Measurements from ENCODE around the gene RPS18.
"Not testable (repeated sequence)": the region's sequence is repeated elsewhere in the genome, so short reads cannot be mapped to it uniquely, and the experiment has no call there.

The RPS18 gene

DNA sequence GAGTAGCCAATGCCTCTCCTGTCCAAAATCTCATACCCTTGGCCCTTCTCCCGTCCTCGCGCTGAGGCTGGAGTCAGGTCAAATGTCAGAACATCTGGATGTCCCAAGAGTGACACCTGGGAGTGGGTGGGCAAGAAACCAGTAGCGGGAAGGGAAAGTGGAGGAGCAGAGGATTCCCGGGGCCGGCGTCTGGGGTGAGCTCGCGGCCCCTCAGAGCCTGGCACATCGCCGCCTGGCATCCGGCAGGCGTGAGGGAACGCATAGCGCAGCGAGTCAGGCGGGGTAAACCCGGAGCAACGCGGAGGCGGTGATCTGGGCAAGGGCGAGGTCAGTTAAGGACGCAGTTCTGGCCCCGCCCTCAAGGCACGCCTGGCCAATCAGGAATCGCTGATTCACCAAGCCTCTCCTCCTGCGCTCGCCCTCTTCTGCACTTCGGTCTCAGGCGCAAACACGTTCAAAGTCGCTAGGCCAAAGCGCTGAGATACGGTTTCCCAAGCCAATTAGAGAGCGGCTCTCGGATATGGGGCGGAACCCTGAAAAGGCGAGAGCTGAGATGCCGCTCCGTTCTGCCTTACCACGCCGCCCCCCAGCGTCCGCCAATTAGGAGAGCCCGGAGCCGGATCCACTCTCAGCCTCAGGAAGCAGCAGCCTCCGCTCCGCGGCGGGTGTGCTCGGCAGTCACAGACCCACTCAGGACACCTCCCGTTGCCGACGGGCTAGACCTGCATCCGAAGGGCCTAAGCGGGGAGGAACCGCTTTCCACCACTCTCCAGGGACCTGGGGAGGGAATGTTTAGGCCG lies 22.7 kb upstream of the RPS18 start:
- Histone ChIP-seq H3K27ac (ENCODE audit: low read depth, low read length) (peak overlapping the region; percentile 82; the same call in 1 of the 2 replicates), H3K9me3 (ENCODE audit: insufficient read depth, low read depth, low read length) (no peaks in the 10 kb centered on the region), H3K9ac (ENCODE audit: low read depth, low read length) (peak overlapping the region; percentile 78), H3K36me3 (ENCODE audit: insufficient read depth, low read length) (peaks cover 14% of the 10 kb centered on the region), H3K4me1 (ENCODE audit: insufficient read depth, low read length) (peaks cover 6% of the 10 kb centered on the region; the same call in 1 of the 2 replicates), H3K27me3 (ENCODE audit: insufficient read depth, low read length) (peaks cover 34% of the 10 kb centered on the region), H3K4me3 (ENCODE audit: low read length) (peak overlapping the region; percentile 77)
- WGBS: under 1% methylated on average over 58 of the region's 58 CpGs

DNA sequence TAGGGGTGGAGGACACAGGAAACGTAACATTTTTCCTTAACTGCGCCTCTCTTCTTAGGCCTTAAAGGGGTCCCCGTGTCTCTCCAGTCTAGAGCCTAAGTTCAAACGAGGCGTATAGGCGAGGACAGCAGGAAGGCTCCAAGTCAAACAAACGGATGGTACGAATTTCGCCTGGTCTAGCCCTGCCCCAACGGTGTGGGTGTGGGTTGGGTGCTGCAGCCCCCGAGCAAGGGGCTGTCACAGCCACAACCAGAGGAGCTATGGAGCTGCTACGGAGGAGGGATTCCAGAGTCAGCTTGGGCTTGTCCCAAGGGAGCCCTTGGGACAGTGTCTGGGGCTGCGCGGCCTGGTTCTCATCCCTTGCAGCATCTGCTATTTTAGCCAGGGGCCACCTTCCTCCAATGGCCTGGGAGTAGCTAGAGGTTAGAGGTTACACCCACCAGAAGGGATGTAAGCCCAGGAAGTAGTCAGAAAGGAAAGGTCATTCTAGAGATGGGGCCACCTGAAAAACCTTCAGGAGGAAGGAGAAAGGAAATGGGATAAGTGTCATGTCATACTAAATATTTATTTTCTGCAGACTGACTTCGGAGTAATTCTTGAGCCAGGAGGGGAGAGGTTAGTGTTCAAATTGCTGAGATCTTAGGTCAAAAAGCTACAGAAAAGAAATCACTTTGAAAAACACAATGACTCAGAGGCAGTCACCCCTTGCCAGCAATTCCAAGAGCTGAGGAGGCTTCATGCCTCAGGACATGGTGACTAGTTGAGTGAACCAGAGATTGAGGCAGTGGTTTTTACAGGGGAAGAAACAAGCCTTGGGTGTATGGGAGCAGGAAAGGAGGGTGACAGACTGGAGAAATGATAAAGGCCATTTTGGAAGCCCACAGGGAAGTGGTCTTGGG lies 21.9 kb upstream of the RPS18 start:
- peaks cover 14% of the 10 kb centered on the region for H3K36me3 ChIP-seq (ENCODE audit: insufficient read depth, low read length)
- H3K9ac ChIP-seq (ENCODE audit: low read depth, low read length): peak overlapping the region; percentile 78
- peaks cover 6% of the 10 kb centered on the region; the same call in 1 of the 2 replicates for H3K4me1 ChIP-seq (ENCODE audit: insufficient read depth, low read length)
- peak overlapping the region; percentile 82; the same call in 1 of the 2 replicates for H3K27ac ChIP-seq (ENCODE audit: low read depth, low read length)
- 45% methylated on average over 15 of the region's 15 CpGs for WGBS
- H3K4me3 ChIP-seq (ENCODE audit: low read length): peak overlapping the region; percentile 77
- peaks cover 34% of the 10 kb centered on the region for H3K27me3 ChIP-seq (ENCODE audit: insufficient read depth, low read length)
- H3K9me3 ChIP-seq (ENCODE audit: insufficient read depth, low read depth, low read length): no peaks in the 10 kb centered on the region

DNA sequence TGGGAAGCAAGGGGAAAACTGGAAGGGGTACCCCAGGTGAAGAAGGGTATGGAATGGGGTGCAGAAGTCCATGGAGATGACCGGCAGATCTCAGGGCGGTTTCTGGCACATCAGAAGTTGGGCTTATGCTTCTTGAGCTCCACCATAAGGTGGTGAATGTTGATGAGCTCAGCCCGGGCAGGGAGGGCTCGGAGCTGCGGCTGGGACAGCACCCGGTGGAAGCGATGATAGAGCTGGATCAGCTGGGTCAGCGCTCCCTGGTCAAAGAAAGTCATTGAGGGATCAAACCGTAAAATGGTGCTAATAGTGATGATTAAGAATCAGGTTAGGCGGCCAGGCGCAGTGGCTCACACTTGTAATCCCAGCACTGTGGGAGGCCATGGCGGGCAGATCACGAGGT lies 21.1 kb upstream of the RPS18 start:
- H3K4me1 ChIP-seq (ENCODE audit: insufficient read depth, low read length): peaks cover 6% of the 10 kb centered on the region; the same call in 1 of the 2 replicates
- H3K9me3 ChIP-seq (ENCODE audit: insufficient read depth, low read depth, low read length): no peaks in the 10 kb centered on the region
- H3K9ac ChIP-seq (ENCODE audit: low read depth, low read length): no peak overlapping the region
- peaks cover 14% of the 10 kb centered on the region for H3K36me3 ChIP-seq (ENCODE audit: insufficient read depth, low read length)
- no peak overlapping the region for H3K27ac ChIP-seq (ENCODE audit: low read depth, low read length)
- H3K27me3 ChIP-seq (ENCODE audit: insufficient read depth, low read length): peaks cover 30% of the 10 kb centered on the region
- H3K4me3 ChIP-seq (ENCODE audit: low read length): no peak overlapping the region
- WGBS: 94% methylated on average over 13 of the region's 13 CpGs

DNA sequence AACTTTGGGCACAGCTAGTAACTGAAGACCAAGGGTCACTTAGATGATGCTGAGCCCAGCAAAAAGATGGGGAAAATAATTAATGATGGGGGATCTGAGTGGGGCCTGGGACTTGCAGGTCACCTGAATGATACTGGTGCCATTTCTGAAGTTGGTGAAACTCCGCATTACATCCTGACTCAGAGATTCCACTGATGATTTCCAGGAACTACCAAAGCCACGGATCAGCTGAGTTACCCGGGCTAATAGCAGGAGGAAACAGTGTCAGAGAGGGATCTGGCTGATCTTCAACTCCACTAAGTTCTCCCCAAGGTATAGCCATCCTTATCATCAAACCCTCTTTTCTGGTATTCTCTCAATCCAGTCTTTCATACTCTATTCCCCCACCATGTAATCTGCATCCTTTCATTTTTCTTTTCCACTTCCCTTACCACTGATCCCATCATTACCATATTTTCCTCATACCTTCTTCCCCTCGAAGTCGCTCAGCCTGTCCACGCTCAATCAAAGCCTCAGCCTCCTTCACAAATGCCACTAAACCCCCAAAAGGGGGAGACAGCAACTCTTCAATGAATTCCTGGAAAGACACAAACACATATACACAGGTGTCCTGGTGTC lies 20.4 kb upstream of the RPS18 start:
- Histone ChIP-seq H3K4me3 (ENCODE audit: low read length) (no peak overlapping the region), H3K9ac (ENCODE audit: low read depth, low read length) (no peak overlapping the region), H3K27me3 (ENCODE audit: insufficient read depth, low read length) (peaks cover 23% of the 10 kb centered on the region), H3K36me3 (ENCODE audit: insufficient read depth, low read length) (peaks cover 14% of the 10 kb centered on the region), H3K9me3 (ENCODE audit: insufficient read depth, low read depth, low read length) (no peaks in the 10 kb centered on the region), H3K4me1 (ENCODE audit: insufficient read depth, low read length) (peaks cover 6% of the 10 kb centered on the region; the same call in 1 of the 2 replicates), H3K27ac (ENCODE audit: low read depth, low read length) (no peak overlapping the region)
- 94% methylated on average over 6 of the region's 6 CpGs for WGBS

DNA sequence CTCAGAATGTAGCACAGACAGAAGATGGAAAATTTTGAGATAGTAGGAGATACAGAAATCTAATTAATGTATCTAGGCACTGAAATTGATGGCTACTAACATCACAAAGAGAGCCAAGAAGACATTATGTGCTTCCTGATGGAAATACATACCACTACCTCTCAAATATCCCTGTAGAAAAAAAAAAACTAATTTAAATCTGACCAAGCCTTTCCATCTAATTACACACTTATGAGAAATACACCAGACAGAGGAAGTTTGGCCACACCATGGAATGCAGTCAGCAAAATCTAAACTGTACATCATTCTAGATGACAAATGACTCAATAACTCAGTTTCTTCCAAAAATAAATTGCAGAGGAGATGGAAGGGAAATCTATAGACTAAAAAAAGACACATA lies 19.1 kb upstream of the RPS18 start:
- peaks cover 22% of the 10 kb centered on the region for H3K36me3 ChIP-seq (ENCODE audit: insufficient read depth, low read length)
- no peaks in the 10 kb centered on the region; the same call in 1 of the 2 replicates for H3K9me3 ChIP-seq (ENCODE audit: insufficient read depth, low read depth, low read length)
- H3K4me3 ChIP-seq (ENCODE audit: low read length): no peak overlapping the region
- H3K27ac ChIP-seq (ENCODE audit: low read depth, low read length): no peak overlapping the region
- no peak overlapping the region for H3K9ac ChIP-seq (ENCODE audit: low read depth, low read length)
- H3K27me3 ChIP-seq (ENCODE audit: insufficient read depth, low read length): peaks cover 10% of the 10 kb centered on the region
- H3K4me1 ChIP-seq (ENCODE audit: insufficient read depth, low read length): peaks cover 6% of the 10 kb centered on the region; the same call in 1 of the 2 replicates

DNA sequence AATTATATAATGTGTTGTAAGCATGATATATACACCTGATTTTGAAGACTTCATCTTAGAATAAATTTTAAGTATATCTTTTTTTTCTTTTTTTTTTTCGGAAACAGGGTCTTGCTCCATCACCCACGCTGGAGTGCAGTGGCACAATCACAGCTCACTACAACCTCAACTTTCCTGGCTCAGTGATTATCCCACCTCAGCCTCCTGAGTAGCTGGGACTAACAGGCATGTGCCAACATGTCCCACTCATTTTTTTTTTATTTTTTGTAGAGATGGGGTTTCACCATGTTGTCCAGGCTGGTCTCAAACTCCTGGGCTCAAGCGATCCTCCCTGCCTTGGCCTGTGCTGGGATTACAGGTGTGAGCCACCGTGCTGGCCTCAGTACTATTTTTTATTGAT lies 17.3 kb upstream of the RPS18 start:
- WGBS: 96% methylated on average over 4 of the region's 4 CpGs

DNA sequence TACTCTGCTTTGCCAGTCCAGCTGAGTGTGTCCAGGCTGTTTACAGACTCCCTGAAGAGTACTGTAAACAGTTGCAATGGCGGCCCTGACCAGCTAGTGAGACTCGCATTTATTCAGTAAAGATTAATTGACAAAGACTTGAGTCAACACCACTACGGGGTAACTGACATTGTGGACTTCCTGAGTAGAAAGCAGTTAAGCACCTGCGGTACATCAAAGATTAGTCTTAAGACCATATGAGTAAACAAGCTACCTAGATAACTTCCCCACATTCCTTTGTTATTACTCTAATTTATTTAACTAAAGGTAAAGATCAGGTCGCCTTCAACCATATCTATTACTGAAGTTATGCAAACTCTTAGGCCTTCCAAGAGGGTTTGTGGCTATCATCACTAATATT lies 12.8 kb upstream of the RPS18 start:
- H3K4me3 ChIP-seq (ENCODE audit: low read length): no peak overlapping the region
- H3K36me3 ChIP-seq (ENCODE audit: insufficient read depth, low read length): peaks cover 38% of the 10 kb centered on the region
- no peak overlapping the region for H3K9ac ChIP-seq (ENCODE audit: low read depth, low read length)
- H3K27me3 ChIP-seq (ENCODE audit: insufficient read depth, low read length): no peaks in the 10 kb centered on the region
- WGBS: 92% methylated on average over 5 of the region's 5 CpGs
- H3K4me1 ChIP-seq (ENCODE audit: insufficient read depth, low read length): no peaks in the 10 kb centered on the region
- H3K9me3 ChIP-seq (ENCODE audit: insufficient read depth, low read depth, low read length): no peaks in the 10 kb centered on the region; the same call in 1 of the 2 replicates
- no peak overlapping the region for H3K27ac ChIP-seq (ENCODE audit: low read depth, low read length)

More for the DNA sequence above, 17.3 kb upstream of the RPS18 start:
- Histone ChIP-seq H3K27ac (ENCODE audit: low read depth, low read length) (no peak overlapping the region), H3K4me3 (ENCODE audit: low read length) (no peak overlapping the region), H3K4me1 (ENCODE audit: insufficient read depth, low read length) (peaks cover 5% of the 10 kb centered on the region; the same call in 1 of the 2 replicates), H3K9me3 (ENCODE audit: insufficient read depth, low read depth, low read length) (no peaks in the 10 kb centered on the region; the same call in 1 of the 2 replicates), H3K36me3 (ENCODE audit: insufficient read depth, low read length) (peaks cover 24% of the 10 kb centered on the region), H3K27me3 (ENCODE audit: insufficient read depth, low read length) (no peaks in the 10 kb centered on the region), H3K9ac (ENCODE audit: low read depth, low read length) (no peak overlapping the region)

DNA sequence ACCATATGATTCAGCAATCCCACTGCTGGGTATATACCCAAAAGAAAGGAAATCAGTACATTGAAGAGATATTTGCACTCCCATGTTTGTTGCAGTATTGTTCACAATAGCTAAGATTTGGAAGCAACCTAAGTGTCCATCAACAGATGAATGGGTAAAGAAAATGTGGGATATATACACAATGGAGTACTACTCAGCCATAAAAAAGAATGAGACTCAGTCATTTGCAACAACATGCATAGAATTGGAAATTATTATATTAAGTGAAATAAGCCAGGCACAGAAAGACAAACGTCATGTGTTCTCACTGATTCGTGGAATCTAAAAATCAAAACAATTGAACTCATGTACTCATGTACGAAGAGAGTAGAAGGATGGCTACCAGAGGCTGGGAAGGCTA lies 9.4 kb upstream of the RPS18 start:
- not testable (repeated sequence) for H3K27ac ChIP-seq (ENCODE audit: low read depth, low read length); H3K4me1 ChIP-seq (ENCODE audit: insufficient read depth, low read length); H3K4me3 ChIP-seq (ENCODE audit: low read length); H3K9ac ChIP-seq (ENCODE audit: low read depth, low read length); H3K27me3 ChIP-seq (ENCODE audit: insufficient read depth, low read length); H3K9me3 ChIP-seq (ENCODE audit: insufficient read depth, low read depth, low read length)
- WGBS: 76% methylated on average over 3 of the region's 3 CpGs
- peaks cover 61% of the 10 kb centered on the region for H3K36me3 ChIP-seq (ENCODE audit: insufficient read depth, low read length)

DNA sequence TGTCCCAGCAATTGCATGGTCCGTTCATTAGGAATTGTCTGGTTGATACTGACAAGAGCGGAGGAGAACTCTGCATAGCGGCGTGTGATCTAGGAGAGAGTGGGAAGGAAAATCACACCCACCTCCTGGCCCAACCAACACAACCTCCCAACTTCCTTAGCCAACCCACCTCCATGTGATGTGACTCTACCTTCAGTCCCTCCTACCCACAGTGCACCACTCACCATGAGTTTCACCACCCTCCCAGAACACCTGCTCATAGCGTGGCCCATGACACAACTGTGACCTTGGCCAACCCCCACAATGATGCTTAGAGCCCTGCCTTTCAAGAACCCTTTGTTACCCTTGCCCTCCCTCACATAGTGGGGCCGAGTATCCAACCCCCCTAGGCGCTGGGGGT lies 7.9 kb upstream of the RPS18 start:
- Histone ChIP-seq H3K27ac (ENCODE audit: low read depth, low read length) (no peak overlapping the region), H3K27me3 (ENCODE audit: insufficient read depth, low read length) (no peaks in the 10 kb centered on the region), H3K4me1 (ENCODE audit: insufficient read depth, low read length) (no peaks in the 10 kb centered on the region), H3K36me3 (ENCODE audit: insufficient read depth, low read length) (peaks cover 72% of the 10 kb centered on the region), H3K4me3 (ENCODE audit: low read length) (no peak overlapping the region), H3K9me3 (ENCODE audit: insufficient read depth, low read depth, low read length) (no peaks in the 10 kb centered on the region), H3K9ac (ENCODE audit: low read depth, low read length) (no peak overlapping the region)
- WGBS: 93% methylated on average over 5 of the region's 7 CpGs

DNA sequence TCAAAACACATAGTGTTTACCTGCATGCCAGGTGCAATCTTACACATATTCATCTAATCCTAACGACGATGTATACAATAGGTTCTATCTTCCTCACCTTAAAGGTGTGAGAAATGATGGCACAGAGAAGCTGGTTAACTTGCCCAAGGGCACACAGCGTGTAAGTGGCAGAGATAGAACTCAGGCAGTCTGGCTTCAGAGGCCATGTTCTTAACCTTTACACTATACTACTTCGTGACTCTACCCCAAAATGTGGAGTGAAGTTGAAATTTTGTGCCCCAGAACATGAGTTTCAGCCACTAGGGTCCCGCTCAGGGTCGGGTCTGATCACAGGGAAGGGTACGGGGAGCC lies 783 bp upstream of the RPS18 start:
- no peaks in the 10 kb centered on the region for H3K9me3 ChIP-seq (ENCODE audit: insufficient read depth, low read depth, low read length)
- peak overlapping the region; percentile 79 for H3K4me3 ChIP-seq (ENCODE audit: low read length)
- H3K36me3 ChIP-seq (ENCODE audit: insufficient read depth, low read length): peaks cover 75% of the 10 kb centered on the region
- peak overlapping the region; percentile 97 for H3K9ac ChIP-seq (ENCODE audit: low read depth, low read length)
- WGBS: 2% methylated on average over 7 of the region's 7 CpGs
- H3K27me3 ChIP-seq (ENCODE audit: insufficient read depth, low read length): no peaks in the 10 kb centered on the region
- peaks cover 17% of the 10 kb centered on the region for H3K4me1 ChIP-seq (ENCODE audit: insufficient read depth, low read length)
- peak overlapping the region; percentile 95 for H3K27ac ChIP-seq (ENCODE audit: low read depth, low read length)
